ENCODE measurements around the gene WNT3A.

- TF ChIP-seq, protein P1, sequence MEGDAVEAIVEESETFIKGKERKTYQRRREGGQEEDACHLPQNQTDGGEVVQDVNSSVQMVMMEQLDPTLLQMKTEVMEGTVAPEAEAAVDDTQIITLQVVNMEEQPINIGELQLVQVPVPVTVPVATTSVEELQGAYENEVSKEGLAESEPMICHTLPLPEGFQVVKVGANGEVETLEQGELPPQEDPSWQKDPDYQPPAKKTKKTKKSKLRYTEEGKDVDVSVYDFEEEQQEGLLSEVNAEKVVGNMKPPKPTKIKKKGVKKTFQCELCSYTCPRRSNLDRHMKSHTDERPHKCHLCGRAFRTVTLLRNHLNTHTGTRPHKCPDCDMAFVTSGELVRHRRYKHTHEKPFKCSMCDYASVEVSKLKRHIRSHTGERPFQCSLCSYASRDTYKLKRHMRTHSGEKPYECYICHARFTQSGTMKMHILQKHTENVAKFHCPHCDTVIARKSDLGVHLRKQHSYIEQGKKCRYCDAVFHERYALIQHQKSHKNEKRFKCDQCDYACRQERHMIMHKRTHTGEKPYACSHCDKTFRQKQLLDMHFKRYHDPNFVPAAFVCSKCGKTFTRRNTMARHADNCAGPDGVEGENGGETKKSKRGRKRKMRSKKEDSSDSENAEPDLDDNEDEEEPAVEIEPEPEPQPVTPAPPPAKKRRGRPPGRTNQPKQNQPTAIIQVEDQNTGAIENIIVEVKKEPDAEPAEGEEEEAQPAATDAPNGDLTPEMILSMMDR (conservative IDR thresholded peaks at IDR 0.05; ENCODE audit: low read length) = no peak
- TF ChIP-seq EZH2phosphoT487 (IDR thresholded peaks at IDR 0.05; ENCODE audit: borderline replicate concordance) = no peak
Measured at GRCh38 chr1:228088586-228089498, 82.0 kb downstream of the WNT3A start.

Data from Loucy (cell line).